Measurements from ENCODE around the gene AP2A2. TPM values are rescaled to one million over a fixed set of nuclear protein-coding genes. Genes with fewer than 3 reads are reported as not detected.
"Not testable (repeated sequence)": the region's sequence is repeated elsewhere in the genome, so short reads cannot be mapped to it uniquely, and the experiment has no call there.

AP2A2 gene
- total RNA-seq, 2 experiments from 2014 or later = 24.9 to 43.0 TPM

DNA sequence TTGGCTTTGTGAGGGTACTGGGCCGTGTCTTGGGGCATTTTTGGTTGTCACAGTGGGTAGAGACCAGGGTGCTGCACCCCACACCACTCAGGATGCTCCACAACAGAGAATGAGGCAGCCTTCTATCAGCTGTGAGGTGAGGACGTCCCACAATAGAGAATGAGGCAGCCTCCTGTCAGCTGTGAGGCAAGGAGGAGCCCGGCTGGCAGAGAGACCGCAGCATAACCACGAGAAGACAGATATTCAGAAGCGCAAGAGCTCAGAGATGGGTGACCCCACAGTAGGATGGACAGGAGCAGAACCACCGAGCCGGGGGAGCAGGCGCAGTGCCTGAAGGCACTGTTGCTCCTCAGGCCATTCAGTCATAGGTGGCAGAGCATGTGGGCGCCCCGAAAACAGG lies 47.6 kb downstream of the AP2A2 start:
- Histone ChIP-seq H4K20me1 (ENCODE audit: insufficient read depth, low read length) (no peaks in the 10 kb centered on the region), H3K9me2 (ENCODE audit: insufficient read depth, low read length) (no peaks in the 10 kb centered on the region), H3K4me1 (ENCODE audit: insufficient read depth, low read length, poor library complexity, severe bottlenecking) (no peaks in the 10 kb centered on the region), H3K36me3 (ENCODE audit: insufficient read depth, low read length) (peaks cover 22% of the 10 kb centered on the region; the same call in 1 of the 2 replicates), H3K9me3 (ENCODE audit: low read length) (no peaks in the 10 kb centered on the region), H3K4me2 (ENCODE audit: low read length) (no peak overlapping the region), H3K4me3 (ENCODE audit: low read depth, low read length, poor library complexity, severe bottlenecking) (no peak overlapping the region), H3K79me2 (ENCODE audit: insufficient read depth, low read depth, low read length) (no peaks in the 10 kb centered on the region), H2AFZ (ENCODE audit: low read length) (no peak overlapping the region), H3K27ac (ENCODE audit: low read depth, low read length, poor library complexity, severe bottlenecking) (no peak overlapping the region)
- no TSS peak for BruUV-seq (replicated peaks)
- intact Hi-C loops (cut with micrococcal nuclease; ENCODE audit: unreplicated experiment) = no loop called here
- ChIA-PET POLR2A (no interaction called here), CTCF (ENCODE audit: unreplicated experiment) (no interaction called here)
- TF ChIP-seq, protein P1, sequence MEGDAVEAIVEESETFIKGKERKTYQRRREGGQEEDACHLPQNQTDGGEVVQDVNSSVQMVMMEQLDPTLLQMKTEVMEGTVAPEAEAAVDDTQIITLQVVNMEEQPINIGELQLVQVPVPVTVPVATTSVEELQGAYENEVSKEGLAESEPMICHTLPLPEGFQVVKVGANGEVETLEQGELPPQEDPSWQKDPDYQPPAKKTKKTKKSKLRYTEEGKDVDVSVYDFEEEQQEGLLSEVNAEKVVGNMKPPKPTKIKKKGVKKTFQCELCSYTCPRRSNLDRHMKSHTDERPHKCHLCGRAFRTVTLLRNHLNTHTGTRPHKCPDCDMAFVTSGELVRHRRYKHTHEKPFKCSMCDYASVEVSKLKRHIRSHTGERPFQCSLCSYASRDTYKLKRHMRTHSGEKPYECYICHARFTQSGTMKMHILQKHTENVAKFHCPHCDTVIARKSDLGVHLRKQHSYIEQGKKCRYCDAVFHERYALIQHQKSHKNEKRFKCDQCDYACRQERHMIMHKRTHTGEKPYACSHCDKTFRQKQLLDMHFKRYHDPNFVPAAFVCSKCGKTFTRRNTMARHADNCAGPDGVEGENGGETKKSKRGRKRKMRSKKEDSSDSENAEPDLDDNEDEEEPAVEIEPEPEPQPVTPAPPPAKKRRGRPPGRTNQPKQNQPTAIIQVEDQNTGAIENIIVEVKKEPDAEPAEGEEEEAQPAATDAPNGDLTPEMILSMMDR (conservative IDR thresholded peaks at IDR 0.05; ENCODE audit: low read length) = no peak
- no peak for TF ChIP-seq EZH2phosphoT487 (IDR thresholded peaks at IDR 0.05; ENCODE audit: borderline replicate concordance, low read depth, low read length)
- DNase-seq (ENCODE audit: low spot score) = no peak

DNA sequence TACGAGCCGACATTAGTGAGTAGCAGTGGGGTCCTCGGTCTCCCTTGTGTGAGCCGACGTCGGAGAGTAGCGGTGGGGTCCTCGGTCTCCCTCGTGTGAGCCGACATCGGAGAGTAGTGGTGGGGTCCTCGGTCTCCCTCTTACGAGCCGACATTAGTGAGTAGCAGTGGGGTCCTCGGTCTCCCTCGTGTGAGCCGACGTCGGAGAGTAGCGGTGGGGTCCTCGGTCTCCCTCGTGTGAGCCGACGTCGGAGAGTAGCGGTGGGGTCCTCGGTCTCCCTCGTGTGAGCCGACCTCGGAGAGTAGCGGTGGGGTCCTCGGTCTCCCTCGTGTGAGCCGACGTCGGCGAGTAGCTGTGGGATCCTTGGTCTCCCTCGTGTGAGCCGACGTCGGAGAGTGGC lies 49.7 kb downstream of the AP2A2 start:
- intact Hi-C loops (cut with micrococcal nuclease; ENCODE audit: unreplicated experiment) = loop anchor here (5.0 kb wide), 1 partner anchor 128 kb away; no protein-coding TSS in a partner anchor
- H3K9me3 ChIP-seq (ENCODE audit: low read length); H3K4me1 ChIP-seq (ENCODE audit: insufficient read depth, low read length, poor library complexity, severe bottlenecking); BruUV-seq (replicated peaks); H3K27ac ChIP-seq (ENCODE audit: low read depth, low read length, poor library complexity, severe bottlenecking); DNase-seq (ENCODE audit: low spot score); H4K20me1 ChIP-seq (ENCODE audit: insufficient read depth, low read length); H3K4me2 ChIP-seq (ENCODE audit: low read length); H2AFZ ChIP-seq (ENCODE audit: low read length); CTCF ChIA-PET (ENCODE audit: unreplicated experiment); H3K4me3 ChIP-seq (ENCODE audit: low read depth, low read length, poor library complexity, severe bottlenecking); H3K9me2 ChIP-seq (ENCODE audit: insufficient read depth, low read length); H3K79me2 ChIP-seq (ENCODE audit: insufficient read depth, low read depth, low read length); POLR2A ChIA-PET: not testable (repeated sequence)
- peaks cover 22% of the 10 kb centered on the region; the same call in 1 of the 2 replicates for H3K36me3 ChIP-seq (ENCODE audit: insufficient read depth, low read length)

DNA sequence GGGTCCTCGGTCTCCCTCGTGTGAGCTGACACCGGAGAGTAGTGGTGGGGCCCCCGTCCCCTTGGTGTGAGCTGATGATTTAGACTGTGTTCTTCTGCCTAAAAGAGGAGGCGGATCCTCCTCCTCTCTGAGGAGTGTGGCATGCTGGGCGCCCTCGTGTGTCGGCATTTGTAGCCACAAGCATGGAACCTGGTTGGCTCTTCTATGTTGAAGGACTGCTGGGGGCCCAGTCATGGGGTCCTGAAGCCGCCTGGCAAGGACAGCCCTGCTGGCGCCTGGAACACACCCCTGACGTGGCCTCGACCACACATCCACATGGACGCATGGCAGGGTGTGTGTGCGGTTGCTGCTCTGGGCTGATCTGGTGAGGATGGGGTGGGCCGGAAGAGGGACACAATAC lies 50.2 kb downstream of the AP2A2 start:
- no peak overlapping the region for H2AFZ ChIP-seq (ENCODE audit: low read length)
- H3K4me3 ChIP-seq (ENCODE audit: low read depth, low read length, poor library complexity, severe bottlenecking) = no peak overlapping the region
- H3K4me2 ChIP-seq (ENCODE audit: low read length) = no peak overlapping the region
- ChIA-PET CTCF (ENCODE audit: unreplicated experiment) (no interaction called here), POLR2A (no interaction called here)
- no peaks in the 10 kb centered on the region for H3K4me1 ChIP-seq (ENCODE audit: insufficient read depth, low read length, poor library complexity, severe bottlenecking)
- peak; percentile 38 for DNase-seq (ENCODE audit: low spot score)
- no TSS peak for BruUV-seq (replicated peaks)
- H4K20me1 ChIP-seq (ENCODE audit: insufficient read depth, low read length) = no peaks in the 10 kb centered on the region
- no peaks in the 10 kb centered on the region for H3K9me2 ChIP-seq (ENCODE audit: insufficient read depth, low read length)
- H3K27ac ChIP-seq (ENCODE audit: low read depth, low read length, poor library complexity, severe bottlenecking) = no peak overlapping the region
- intact Hi-C loops (cut with micrococcal nuclease; ENCODE audit: unreplicated experiment) = loop anchor here (5.0 kb wide), 1 partner anchor 129 kb away; no protein-coding TSS in a partner anchor
- TF ChIP-seq EZH2phosphoT487 (IDR thresholded peaks at IDR 0.05; ENCODE audit: borderline replicate concordance, low read depth, low read length) = no peak
- TF ChIP-seq, protein P1 (conservative IDR thresholded peaks at IDR 0.05; ENCODE audit: low read length) = peak; percentile 55
- no peaks in the 10 kb centered on the region for H3K9me3 ChIP-seq (ENCODE audit: low read length)
- H3K79me2 ChIP-seq (ENCODE audit: insufficient read depth, low read depth, low read length) = no peaks in the 10 kb centered on the region
- peaks cover 25% of the 10 kb centered on the region; the same call in 1 of the 2 replicates for H3K36me3 ChIP-seq (ENCODE audit: insufficient read depth, low read length)

Measured in OCI-LY7 (cell line).